ENCODE results near the gene CALML4.
"Not testable (repeated sequence)": the region's sequence is repeated elsewhere in the genome, so short reads cannot be mapped to it uniquely, and the experiment has no call there.

Gene CALML4

GRCh38 chr15:68187559-68187958 lies 17.6 kb downstream of the CALML4 start:
- no peak for DNase-seq

GRCh38 chr15:68186671-68187397 lies 18.3 kb downstream of the CALML4 start:
- no peak for DNase-seq

GRCh38 chr15:68184616-68185480 lies 20.3 kb downstream of the CALML4 start:
- no peak for DNase-seq

- DNase-seq = no peak
Observed at GRCh38 chr15:68183616-68184315, 21.4 kb downstream of the CALML4 start.

- DNase-seq = no peak
Observed at GRCh38 chr15:68177742-68178141, 27.4 kb downstream of the CALML4 start.

GRCh38 chr15:68176601-68177000 lies 28.5 kb downstream of the CALML4 start:
- no peak for DNase-seq

- DNase-seq = no peak
Observed at GRCh38 chr15:68175526-68175925, 29.6 kb downstream of the CALML4 start.

GRCh38 chr15:68173119-68173518 lies 32.0 kb downstream of the CALML4 start:
- DNase-seq = no peak

GRCh38 chr15:68172037-68172436 lies 33.1 kb downstream of the CALML4 start:
- not testable (repeated sequence) for DNase-seq

GRCh38 chr15:68166847-68167246 lies 38.3 kb downstream of the CALML4 start:
- no peak for DNase-seq

- no peak for DNase-seq
Observed at GRCh38 chr15:68163191-68163590, 41.9 kb downstream of the CALML4 start.

- DNase-seq = no peak
Observed at GRCh38 chr15:68158046-68158628, 47.0 kb downstream of the CALML4 start.

GRCh38 chr15:68157074-68157473 lies 48.1 kb downstream of the CALML4 start:
- no peak for DNase-seq

GRCh38 chr15:68154923-68155559 lies 50.1 kb downstream of the CALML4 start:
- DNase-seq = peak; percentile 8

- no peak for DNase-seq
Observed at GRCh38 chr15:68152342-68152741, 52.8 kb downstream of the CALML4 start.

- DNase-seq = no peak
Observed at GRCh38 chr15:68151277-68151676, 53.9 kb downstream of the CALML4 start.

GRCh38 chr15:68150187-68150586 lies 54.9 kb downstream of the CALML4 start:
- DNase-seq = no peak

GRCh38 chr15:68149059-68149458 lies 56.1 kb downstream of the CALML4 start:
- DNase-seq = no peak

GRCh38 chr15:68148039-68148438 lies 57.1 kb downstream of the CALML4 start:
- DNase-seq = no peak

- no peak for DNase-seq
Observed at GRCh38 chr15:68145706-68146105, 59.4 kb downstream of the CALML4 start.

GRCh38 chr15:68143785-68144184 lies 61.3 kb downstream of the CALML4 start:
- DNase-seq = no peak

- DNase-seq = no peak
Observed at GRCh38 chr15:68143129-68143528, 62.0 kb downstream of the CALML4 start.

Data from activated CD4-positive, alpha-beta T cell treated with anti-CD3 and anti-CD28 coated beads, Interleukin-2, amount 50 U/mL, for 16 hours (primary cell).